ENCODE data around the gene SYPL1.
A peak's percentile ranks its signal among the peaks of the same experiment; 100 is the strongest.

SYPL1 gene

GRCh38 chr7:106067678-106068077, 44.4 kb downstream of the SYPL1 start (continued):
- TF ChIP-seq, protein P1, sequence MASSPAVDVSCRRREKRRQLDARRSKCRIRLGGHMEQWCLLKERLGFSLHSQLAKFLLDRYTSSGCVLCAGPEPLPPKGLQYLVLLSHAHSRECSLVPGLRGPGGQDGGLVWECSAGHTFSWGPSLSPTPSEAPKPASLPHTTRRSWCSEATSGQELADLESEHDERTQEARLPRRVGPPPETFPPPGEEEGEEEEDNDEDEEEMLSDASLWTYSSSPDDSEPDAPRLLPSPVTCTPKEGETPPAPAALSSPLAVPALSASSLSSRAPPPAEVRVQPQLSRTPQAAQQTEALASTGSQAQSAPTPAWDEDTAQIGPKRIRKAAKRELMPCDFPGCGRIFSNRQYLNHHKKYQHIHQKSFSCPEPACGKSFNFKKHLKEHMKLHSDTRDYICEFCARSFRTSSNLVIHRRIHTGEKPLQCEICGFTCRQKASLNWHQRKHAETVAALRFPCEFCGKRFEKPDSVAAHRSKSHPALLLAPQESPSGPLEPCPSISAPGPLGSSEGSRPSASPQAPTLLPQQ (tag by site-specific recombination; IDR thresholded peaks at IDR 0.05), result no peak
- TF ChIP-seq ZNF19 (tag by site-specific recombination; IDR thresholded peaks at IDR 0.05; ENCODE audit: low read depth) (no peak), ZNF239 (tag by site-specific recombination; IDR thresholded peaks at IDR 0.05) (no peak), ZNF248 (tag by site-specific recombination; IDR thresholded peaks at IDR 0.05) (no peak)

- ChIA-PET POLR2A (interaction anchor here (1.0 kb wide), 1 partner anchor 46 kb away, joined by 4 read pairs; the partner anchor contains the start of gene SYPL1), CTCF (interaction anchor here (0.5 to 1.3 kb wide), 9 partner anchors 88 to 1119 kb away, joined by 3 to 7 read pairs (median 3); no protein-coding TSS in a partner anchor)
- no peak for TF ChIP-seq ELK4 (IDR thresholded peaks at IDR 0.05; ENCODE audit: borderline replicate concordance, low read depth, low read length)
- TF ChIP-seq IKZF3 (tag by site-specific recombination; IDR thresholded peaks at IDR 0.05), result no peak
- TF ChIP-seq ZNF324 (tag by site-specific recombination; IDR thresholded peaks at IDR 0.05), result no peak
- TF ChIP-seq SP7 (tag by site-specific recombination; IDR thresholded peaks at IDR 0.05), result no peak
- no peak for TF ChIP-seq ZSCAN30 (tag by site-specific recombination; IDR thresholded peaks at IDR 0.05)
- TF ChIP-seq, protein P2, sequence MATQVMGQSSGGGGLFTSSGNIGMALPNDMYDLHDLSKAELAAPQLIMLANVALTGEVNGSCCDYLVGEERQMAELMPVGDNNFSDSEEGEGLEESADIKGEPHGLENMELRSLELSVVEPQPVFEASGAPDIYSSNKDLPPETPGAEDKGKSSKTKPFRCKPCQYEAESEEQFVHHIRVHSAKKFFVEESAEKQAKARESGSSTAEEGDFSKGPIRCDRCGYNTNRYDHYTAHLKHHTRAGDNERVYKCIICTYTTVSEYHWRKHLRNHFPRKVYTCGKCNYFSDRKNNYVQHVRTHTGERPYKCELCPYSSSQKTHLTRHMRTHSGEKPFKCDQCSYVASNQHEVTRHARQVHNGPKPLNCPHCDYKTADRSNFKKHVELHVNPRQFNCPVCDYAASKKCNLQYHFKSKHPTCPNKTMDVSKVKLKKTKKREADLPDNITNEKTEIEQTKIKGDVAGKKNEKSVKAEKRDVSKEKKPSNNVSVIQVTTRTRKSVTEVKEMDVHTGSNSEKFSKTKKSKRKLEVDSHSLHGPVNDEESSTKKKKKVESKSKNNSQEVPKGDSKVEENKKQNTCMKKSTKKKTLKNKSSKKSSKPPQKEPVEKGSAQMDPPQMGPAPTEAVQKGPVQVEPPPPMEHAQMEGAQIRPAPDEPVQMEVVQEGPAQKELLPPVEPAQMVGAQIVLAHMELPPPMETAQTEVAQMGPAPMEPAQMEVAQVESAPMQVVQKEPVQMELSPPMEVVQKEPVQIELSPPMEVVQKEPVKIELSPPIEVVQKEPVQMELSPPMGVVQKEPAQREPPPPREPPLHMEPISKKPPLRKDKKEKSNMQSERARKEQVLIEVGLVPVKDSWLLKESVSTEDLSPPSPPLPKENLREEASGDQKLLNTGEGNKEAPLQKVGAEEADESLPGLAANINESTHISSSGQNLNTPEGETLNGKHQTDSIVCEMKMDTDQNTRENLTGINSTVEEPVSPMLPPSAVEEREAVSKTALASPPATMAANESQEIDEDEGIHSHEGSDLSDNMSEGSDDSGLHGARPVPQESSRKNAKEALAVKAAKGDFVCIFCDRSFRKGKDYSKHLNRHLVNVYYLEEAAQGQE (tag by site-specific recombination; IDR thresholded peaks at IDR 0.05), result no peak
- no peak for TF ChIP-seq ZNF121 (tag by site-specific recombination; IDR thresholded peaks at IDR 0.05)
- no peak for TF ChIP-seq ZSCAN23 (tag by site-specific recombination; IDR thresholded peaks at IDR 0.05)
- no peak for TF ChIP-seq ZNF350 (tag by site-specific recombination; IDR thresholded peaks at IDR 0.05)
- TF ChIP-seq ZNF621 (tag by site-specific recombination; IDR thresholded peaks at IDR 0.05), result no peak
- TF ChIP-seq, protein P3, sequence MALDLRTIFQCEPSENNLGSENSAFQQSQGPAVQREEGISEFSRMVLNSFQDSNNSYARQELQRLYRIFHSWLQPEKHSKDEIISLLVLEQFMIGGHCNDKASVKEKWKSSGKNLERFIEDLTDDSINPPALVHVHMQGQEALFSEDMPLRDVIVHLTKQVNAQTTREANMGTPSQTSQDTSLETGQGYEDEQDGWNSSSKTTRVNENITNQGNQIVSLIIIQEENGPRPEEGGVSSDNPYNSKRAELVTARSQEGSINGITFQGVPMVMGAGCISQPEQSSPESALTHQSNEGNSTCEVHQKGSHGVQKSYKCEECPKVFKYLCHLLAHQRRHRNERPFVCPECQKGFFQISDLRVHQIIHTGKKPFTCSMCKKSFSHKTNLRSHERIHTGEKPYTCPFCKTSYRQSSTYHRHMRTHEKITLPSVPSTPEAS (tag by site-specific recombination; IDR thresholded peaks at IDR 0.05), result no peak
- no peak for TF ChIP-seq ZNF549 (tag by site-specific recombination; IDR thresholded peaks at IDR 0.05)
- no peak for TF ChIP-seq ZNF202 (tag by site-specific recombination; IDR thresholded peaks at IDR 0.05; ENCODE audit: borderline replicate concordance)
- no peak for TF ChIP-seq ZNF112 (tag by site-specific recombination; IDR thresholded peaks at IDR 0.05)
- TF ChIP-seq ZBTB11 (tag by site-specific recombination; conservative IDR thresholded peaks at IDR 0.05; ENCODE audit: low read depth), result no peak
- no peak for TF ChIP-seq ZNF146 (tag by site-specific recombination; IDR thresholded peaks at IDR 0.05)
- H3K9me3 ChIP-seq (ENCODE audit: control insufficient read depth, insufficient read depth, low read depth, low read length), result no peaks in the 10 kb centered on the region
- peaks cover 15% of the 10 kb centered on the region for H3K4me1 ChIP-seq (ENCODE audit: control insufficient read depth, insufficient read depth, low read length)
- peak overlapping the region; percentile 50; the same call in 1 of the 2 replicates for H3K27ac ChIP-seq (ENCODE audit: extremely low read depth, low read depth, low read length)
- no peak overlapping the region for H3K4me3 ChIP-seq (ENCODE audit: low read depth, low read length)
- no peaks in the 10 kb centered on the region for H3K36me3 ChIP-seq (ENCODE audit: control insufficient read depth in 2 of 2, insufficient read depth in 1 of 2, low read length in 2 of 2)
Observed at GRCh38 chr7:106065575-106066500, 46.3 kb downstream of the SYPL1 start.

All from HEK293 (cell line).